ENCODE data around the gene ZNF385D. TPM values are rescaled to one million over a fixed set of nuclear protein-coding genes. Genes with fewer than 3 reads are reported as not detected.

Gene ZNF385D
- total RNA-seq, 1 donor from 2014 or later: 16.2 TPM

GRCh38 chr3:21377071-21377769 lies 373.8 kb downstream of the ZNF385D start:
- DNase-seq: no peak

- no peak for DNase-seq
These were observed 378.7 kb downstream of the ZNF385D start for GRCh38 chr3:21372316-21372715.
